ENCODE results near the gene CDK8.

CDK8 gene

DNA sequence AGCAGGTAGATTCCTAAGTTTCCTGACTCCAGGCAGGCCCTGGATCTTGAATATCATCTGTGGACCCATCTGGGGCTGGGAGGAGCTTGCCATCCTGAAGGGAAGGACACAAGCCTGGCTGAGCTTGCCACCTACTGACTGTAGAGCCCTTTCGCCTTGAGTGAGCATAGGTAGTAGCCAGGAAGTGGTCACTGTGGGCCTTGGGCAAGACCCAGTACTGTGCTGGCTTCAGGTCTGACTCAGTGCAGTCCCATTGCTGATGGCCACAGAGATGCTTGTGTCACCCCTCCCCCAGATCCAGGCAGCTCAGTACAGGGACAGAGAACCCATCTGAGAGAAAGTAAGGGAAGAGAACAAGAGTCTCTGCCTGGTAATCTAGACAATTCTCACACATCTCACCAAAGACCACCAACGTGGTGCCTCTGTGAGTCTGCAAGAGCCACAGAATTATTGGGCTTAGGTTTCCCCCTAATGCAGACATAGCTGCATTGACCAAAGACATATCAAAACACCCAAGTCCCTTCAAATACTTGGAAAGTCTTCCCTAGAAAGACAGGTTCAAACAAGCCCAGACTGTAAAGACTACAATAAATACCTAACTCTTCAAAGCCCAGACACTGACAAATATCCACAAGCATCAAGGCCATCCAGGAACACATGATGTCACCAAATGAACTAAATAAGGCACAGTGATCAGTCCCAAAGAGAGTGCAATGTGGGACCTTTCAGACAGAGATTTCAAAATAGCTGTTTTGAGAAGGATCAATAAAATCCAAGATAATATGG, 195.3 kb downstream of the CDK8 start:
- no peak for DNase-seq
